Measurements from ENCODE around the gene UBXN6.
A peak's percentile ranks its signal among the peaks of the same experiment; 100 is the strongest.

UBXN6 gene

GRCh38 chr19:4456843-4457653 lies 546 bp downstream of the UBXN6 start:
- DNase-seq (ENCODE audit: low read depth in 2 of 2), result peak in 1 of 2 donors; percentile 28

DNA sequence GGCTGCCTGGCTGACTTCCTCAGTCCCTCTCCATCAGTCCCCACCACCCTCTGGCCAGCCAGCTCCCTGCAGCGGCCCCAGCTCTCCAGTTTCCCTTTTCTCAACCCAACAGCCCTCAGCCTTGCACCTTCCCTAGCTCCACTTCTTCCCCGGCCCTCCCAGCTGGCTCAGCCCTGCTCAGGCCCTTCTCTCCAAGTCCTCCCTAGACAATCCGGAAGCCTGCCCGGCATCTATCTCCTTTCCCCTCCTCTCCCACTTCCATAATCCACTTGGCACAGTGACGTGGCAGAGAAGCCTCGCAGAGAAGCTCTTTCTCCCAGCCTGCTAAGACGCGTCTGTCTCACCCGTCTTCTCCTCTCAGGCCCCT lies 1.1 kb downstream of the UBXN6 start:
- DNase-seq (ENCODE audit: low read depth in 2 of 2), result no peak

GRCh38 chr19:4455719-4456475 lies 1.7 kb downstream of the UBXN6 start:
- DNase-seq (ENCODE audit: low read depth in 2 of 2), result no peak

GRCh38 chr19:4454747-4455718 lies 2.6 kb downstream of the UBXN6 start:
- DNase-seq (ENCODE audit: low read depth in 2 of 2), result no peak

DNA sequence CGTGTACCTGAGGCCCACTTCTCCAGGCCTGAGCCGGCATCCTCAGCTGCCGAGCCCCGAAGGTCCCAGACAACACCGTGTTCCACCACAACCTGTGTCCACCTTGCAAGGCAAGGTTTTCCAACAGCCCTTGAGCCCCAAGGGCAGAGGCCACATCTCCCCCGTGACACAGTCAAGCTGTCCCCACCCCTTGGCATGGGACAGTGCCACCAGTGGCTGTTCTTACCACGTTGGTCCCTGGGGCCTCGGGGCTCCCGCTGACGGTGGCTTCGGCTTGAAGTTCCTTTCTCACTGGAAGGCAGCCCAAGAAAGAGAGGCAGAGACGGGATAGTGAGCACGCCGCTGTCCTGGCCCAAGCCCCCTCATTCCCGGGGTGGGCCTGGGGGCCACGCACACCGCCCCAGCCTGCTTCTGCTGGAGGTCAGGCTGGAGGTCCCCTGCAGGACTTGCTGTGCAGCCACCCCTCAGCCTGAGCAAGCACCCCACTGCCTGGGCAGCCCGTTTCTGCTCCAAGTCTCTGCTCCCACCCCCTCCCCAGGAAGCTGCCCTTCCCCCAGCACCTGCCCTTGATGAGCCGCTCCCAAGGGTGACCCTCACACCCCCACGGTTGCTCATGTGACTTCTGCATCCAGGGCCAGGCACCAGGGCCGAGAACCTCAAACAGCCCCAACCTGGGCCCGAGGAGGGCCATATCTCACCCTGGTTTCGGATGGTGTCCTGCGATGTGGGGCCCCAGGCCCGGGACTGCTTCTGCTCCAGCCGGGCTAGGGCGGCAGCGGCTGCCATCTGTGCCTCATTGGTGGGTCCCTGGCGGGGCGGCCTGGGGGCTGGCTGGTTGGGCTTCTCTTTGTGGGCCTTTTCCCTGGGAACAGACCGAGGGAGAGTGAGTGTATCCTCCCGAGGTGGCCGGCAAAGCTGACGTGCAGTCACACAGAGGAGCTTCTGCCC lies 4.1 kb downstream of the UBXN6 start:
- DNase-seq (ENCODE audit: low read depth in 2 of 2), result no peak

- no peak for DNase-seq (ENCODE audit: low read depth in 2 of 2)
Observed at GRCh38 chr19:4452230-4452990, 5.2 kb downstream of the UBXN6 start.

- no peak for DNase-seq (ENCODE audit: low read depth in 2 of 2)
Observed at GRCh38 chr19:4449639-4450028, 8.0 kb downstream of the UBXN6 start.

DNA sequence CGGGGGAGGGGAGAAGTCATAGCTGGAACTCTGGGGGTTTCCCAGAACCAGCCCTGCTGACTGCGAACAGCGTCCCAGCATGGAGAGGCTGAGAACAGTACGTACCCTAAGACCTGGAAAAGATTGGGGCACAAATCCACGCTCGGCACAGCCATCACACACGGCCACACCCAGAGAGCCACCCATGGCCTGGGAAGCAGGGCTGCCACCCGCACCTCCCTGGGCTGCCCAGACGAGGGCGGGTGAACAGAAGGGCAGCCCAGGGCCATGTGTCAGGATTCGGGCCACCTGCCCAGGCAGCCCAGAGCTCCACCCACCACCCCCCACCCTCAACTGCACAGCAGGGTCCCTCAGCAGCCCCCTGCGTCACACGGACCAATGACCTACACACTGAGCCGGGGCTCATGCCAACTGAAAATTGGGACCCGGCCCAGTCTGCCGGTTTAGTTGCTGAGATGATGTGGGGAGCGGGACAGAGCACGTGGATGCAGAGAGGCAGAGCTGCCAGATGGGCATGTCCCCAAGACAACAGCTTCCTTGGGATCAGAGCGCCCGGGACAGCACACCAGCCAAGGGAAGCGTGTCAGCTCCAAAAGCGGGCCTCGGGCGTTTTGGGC lies 8.5 kb downstream of the UBXN6 start:
- no peak for DNase-seq (ENCODE audit: low read depth in 2 of 2)

GRCh38 chr19:4448147-4448985 lies 9.2 kb downstream of the UBXN6 start:
- DNase-seq (ENCODE audit: low read depth in 2 of 2), result no peak

GRCh38 chr19:4447327-4448146 lies 10.1 kb downstream of the UBXN6 start:
- DNase-seq (ENCODE audit: low read depth in 2 of 2), result no peak

DNA sequence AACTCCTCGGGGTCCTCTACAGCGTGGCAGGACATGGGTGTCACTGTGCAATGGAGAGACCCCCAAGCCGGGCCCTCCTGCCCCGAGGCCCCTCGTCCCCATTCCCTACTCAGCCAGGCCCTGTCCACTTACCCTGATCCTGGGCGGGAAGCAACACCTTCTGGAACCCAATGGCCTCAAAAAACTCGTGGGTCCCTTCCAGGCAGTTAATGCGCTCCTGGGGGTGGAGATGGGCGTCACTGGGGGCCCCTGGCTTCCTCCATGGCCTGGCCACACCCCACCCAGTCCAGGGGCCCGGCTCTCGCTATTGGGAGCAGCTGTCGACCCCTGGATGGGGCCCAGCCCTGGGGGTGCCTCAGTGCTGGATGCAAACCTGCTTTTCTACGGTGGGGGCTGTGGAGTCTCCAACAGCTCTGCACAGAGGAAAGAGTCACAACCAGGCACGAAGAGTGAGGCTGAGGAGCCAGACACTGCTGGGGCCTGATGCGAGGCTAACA lies 10.8 kb downstream of the UBXN6 start:
- no peak for DNase-seq (ENCODE audit: low read depth in 2 of 2)

DNA sequence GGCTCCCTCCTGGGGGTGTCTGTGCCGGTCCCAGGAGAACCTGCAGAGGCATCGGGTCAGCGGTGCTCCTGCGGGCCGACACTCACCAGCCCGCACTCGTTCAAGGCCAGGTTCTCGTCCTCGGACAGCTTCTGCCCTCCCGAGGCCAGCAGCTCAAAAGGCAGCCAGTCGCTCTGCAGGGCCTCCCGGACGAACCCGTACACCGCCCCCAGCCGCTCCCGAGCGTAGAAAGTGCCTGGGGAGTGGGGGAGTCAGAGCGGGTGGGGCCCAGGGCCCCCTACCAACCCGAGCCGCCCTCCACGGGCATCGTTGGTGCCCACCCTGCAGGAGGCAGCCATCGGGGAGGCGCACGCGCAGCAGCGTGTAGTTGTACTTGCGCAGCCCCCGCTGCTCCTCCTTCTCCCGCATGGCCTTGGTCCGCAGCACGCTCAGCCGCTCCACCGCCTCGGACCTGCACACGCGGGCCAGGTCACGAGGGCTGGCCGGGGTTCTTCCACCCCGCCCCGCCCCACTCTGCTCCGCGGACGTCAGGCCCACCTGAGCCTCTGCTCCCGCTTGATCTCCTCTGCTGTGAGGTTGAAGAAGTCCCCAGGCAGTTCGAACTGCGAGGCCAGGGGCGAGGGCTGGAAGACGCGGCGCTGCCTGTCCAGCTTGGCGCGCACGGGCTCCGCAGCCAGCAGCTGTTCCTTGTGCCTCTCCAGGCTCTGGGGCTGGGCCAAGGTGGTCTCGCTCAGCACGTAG lies 11.5 kb downstream of the UBXN6 start:
- no peak for DNase-seq (ENCODE audit: low read depth in 2 of 2)

DNA sequence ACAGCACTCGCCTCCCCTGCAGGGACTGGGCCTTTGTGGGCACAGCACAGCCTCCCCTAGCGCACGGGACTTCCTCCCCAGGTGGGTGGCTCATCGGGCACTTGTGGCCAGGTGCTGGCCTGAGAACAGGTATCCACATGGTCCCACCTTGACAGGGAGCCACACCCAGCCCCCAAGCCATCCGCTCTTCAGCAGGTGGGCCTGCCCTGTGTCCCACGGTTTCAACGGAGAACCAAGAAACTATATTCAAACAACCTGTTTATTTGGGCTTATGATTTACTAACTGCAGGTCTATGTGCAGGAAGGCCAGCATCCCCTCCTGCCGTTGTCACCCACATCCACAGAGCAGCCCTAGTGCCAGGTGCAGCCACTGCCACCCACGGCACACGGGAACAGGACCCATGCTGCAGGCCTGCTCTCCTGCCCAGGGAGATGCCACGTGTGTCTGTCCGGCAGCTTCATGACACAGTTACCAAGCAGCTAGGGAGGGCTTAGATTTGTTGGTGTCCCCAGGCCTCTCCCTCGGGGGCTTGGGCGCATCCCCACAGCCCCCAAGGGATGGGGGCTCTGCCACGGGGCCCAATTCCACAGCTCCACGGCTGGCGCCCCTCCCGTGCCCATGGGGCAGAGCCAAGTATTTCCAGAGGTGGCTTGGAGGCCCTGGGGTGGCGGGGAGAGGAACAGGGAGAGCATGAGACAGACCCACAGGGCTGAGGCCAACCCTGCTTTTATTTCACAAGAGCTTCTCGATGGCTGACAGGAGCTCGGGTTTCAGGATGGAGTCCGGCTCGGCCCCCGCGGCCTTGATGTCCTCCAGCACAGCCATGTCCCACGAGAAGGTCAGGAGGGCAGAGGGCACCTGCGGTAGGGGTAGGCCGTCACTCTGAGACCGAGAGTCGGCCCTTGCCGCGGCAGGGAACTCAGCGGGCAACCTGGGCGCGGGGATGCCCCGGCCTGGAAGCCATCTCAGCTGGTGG lies 12.5 kb downstream of the UBXN6 start:
- no peak for DNase-seq (ENCODE audit: low read depth in 2 of 2)

- no peak for DNase-seq (ENCODE audit: low read depth in 2 of 2)
Observed at GRCh38 chr19:4443966-4444764, 13.4 kb downstream of the UBXN6 start.

DNA sequence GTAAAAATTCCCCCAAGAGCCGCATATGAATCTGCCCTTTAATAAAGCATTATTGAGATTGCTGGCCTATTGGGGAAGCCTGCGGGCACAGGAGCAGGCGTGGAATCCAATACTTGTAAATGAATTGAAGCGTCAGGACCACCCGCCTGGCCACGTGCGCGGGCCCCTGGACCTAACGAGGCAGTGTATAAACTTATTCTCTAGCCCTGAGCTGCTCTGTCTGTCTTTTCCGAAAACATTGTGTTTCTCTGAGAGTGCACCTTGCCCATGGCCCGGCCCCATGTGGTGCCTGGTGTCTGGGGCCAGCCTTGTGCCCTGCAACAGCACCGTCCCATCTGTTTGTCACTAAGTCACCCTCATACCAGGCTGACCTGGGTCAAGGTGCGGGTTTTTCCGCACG lies 14.4 kb downstream of the UBXN6 start:
- DNase-seq (ENCODE audit: low read depth in 2 of 2), result no peak
